Dermis blood vessel endothelial cell (primary cell): ENCODE measurements around the gene ARL8B. TPM values are rescaled to one million over a fixed set of nuclear protein-coding genes. Genes with fewer than 3 reads are reported as not detected.
A peak's percentile ranks its signal among the peaks of the same experiment; 100 is the strongest.

ENCODE experiments used
- DNase-seq: peaks from one replicate; pipeline ENCODE4 v3.0.0; 2010
- total RNA-seq: library from RNA; depleted of rRNA; stranded (reverse); fragments of >200 nt; gene quantifications from 2 replicates; pipeline ENCODE4 v1.2.3, GENCODE V29; 2014

ARL8B gene
- total RNA-seq, 1 donor from 2014 or later = 48.2 TPM

DNA sequence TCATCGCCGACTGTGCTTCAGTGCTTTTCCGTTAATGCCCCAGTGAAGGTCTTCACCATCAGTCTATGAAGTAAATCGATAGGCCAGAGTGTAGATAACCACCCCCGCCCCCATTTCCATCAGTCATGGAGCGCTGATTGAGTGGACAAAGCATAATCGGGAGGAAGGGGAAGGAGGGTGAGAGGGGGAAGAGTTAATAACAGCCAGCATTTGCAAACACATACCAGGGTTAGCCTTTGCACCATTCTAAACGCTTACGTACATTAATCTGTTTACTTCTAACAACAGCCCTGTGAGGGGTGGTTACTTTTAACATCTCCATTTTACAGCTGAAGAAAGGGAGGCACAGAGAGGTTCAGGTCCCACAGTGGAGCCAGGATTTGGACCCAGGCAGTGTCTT lies 92.3 kb downstream of the ARL8B start:
- DNase-seq = no peak

DNA sequence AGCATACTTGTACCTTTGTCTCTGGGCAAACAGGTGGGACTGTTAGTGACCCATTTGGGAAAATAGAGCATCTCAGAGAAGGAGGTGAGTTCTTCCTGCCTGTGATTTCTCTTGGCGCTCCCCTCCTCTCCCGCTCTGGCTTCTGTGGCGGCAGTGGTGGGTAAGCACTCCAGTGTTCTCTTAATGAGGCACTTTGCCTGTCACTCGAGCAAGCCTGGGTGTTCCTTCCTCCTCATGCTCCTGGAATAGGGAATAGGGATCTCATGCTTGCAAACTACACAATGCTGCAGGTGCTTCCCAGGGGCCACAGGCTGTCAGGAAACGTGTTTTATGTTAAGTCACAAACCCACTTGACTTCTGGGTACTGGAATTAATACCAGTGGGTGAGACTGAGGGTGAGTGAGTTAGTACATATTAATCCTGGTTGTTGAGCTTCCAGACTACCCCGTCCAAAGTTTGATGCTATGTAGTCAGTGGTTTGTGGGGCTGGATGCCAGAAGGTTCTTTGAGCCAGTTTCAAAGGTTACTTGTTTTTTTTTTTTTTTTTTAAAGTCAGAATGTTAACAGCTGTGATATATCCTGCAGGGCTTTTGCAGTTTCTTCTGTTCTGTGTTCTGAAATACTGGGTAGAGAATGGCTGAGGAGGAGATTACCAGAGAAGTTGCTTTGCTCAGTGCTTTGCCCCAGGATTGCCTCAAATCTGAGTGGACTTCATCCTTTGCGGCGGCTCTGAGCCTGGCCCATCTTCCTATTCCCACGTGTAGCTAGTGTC lies 95.9 kb downstream of the ARL8B start:
- DNase-seq = peak; percentile 42

DNA sequence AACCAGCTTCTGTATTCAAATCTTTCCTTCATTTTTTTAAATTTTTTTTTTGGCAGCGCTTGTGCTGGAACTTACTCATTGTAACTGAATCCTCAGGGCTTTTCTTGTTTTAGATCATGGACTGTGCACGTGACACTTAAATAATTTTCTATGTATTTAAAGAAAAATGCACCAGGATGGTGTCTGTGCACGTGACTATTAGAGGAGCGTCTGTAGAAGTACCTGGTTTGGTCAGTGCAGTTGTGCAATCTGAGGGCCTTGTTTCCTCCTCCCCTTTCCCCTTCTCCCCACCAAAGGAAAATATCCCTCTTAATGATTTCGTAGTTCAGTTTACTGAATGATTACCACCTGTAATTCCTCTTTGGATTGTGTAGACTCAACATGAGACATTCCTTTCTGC lies 96.7 kb downstream of the ARL8B start:
- DNase-seq = no peak

DNA sequence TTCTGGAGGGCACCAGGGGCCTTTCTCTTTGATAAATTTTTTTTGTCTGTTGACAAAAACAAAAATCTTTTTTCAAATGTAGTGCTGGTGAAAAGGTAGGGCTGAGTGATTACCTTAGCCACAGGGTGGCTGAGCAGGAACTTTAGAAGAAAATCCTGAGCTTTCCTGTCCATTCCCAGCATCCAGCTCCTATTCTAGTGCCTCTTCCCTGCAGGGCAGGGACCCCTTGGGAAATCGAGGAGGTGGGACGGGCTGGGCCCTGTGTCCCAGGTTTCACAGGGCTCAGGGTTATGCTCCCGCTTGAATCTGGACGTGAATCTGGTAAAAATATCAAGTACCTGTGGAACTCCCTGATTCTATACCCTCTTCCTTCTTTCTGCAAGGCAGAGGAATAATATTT lies 97.1 kb downstream of the ARL8B start:
- no peak for DNase-seq

DNA sequence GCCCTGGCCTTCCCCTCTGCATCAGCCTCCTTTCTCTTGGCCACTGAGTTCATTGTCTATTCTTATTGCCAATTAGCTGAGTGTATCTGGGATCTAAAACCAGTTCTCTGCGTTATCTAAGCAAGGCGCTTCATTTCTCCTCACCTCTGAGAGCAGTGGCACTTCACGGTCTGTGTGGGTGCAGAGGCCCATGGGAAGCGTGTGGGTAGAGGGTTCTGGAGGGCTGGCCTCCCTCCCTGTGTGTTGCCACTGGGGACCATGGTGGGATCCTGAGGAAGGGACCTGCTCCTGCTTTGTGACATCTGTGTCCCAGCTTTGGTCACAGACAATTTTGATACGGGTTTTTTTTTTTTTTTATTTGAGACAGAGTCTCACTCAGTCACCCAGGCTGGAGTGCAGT lies 98.1 kb downstream of the ARL8B start:
- DNase-seq = no peak

DNA sequence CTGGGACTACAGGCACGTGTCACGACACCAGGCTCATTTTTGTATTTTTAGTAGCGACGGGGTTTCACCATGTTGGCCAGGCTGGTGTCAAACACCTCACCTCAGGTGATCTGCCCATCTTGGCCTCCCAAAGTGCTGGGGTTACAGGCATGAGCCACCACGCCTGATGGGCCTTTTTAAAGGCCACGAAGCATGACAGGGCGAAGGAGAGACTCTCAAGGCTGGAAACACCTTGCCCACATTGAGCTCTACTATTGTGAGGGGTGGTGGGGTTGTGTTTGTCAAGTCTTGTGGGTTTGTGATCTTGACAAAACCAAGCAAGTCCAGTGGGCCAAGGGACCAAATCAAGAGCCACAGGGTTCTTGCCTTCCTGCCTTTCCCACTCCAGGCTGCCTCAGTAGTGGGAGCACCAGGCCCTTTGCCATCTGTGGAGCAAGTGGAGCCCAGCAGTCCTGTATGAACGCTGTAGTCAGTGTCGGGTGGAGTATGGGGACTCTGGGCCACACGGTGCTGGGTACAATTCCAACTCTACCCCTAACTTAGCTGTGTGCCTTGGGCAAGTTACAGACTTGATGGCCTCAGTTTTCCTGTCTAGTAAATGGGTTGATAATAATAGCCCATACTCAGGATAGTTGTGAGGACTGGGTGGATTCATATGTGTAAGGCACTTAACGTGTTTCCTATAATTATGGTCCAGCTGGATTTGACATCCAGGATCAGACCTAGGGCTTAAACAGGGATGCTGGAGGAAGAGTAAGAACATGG lies 98.8 kb downstream of the ARL8B start:
- no peak for DNase-seq

DNA sequence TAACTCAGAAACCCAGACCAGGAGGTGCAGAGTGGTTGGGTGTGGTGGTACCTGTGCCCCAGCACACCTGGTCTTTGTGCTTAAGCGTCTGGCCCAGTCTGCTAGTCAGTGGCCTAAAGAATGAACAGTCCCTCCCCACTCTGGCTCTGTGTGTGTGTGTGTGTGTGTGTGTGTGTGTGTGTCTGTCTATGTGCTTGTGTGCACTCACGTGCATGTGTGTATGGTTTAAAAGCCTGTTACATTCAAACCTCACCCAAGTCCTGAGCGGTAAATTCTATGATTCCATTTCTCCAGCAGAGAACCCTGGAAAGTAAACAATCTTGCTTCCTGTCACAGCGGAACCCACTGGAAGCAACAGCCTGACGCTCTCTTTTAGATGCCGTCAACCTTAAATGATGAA lies 99.6 kb downstream of the ARL8B start:
- DNase-seq = peak; percentile 15

DNA sequence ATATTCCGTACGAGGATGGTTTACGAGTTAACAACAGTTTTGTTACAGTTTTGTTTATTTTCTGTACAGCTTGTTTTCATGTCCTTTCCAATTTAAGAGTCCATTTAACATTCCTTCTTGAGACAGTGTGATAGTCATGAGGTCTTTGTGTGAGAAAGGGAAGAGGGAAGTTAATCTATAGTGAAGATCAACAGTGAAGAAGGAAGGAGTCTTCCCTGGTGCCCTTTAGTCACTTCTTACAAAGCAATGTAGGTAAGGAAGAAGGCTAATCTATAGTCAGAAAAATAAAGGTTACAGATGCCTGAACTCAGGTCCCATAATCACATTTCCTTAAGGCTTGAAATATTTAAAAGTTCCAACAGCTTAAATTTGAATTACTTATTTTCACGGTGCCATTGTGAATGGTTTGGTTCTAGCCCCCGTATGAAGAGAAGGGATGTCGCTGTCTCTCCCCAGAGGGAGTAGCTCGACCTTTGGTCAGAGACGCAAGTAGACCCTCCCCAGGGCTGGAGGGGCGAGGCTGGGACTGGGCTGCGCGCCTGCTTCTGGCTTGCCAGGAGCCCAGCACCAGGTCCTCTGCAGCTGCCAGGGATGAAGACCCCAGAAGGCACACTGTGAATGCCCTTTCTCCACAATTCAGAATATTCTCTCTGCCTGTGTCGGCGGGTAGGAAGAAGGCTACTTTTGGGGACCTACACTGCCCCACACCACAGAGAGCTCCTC lies 100.4 kb downstream of the ARL8B start:
- DNase-seq = no peak

DNA sequence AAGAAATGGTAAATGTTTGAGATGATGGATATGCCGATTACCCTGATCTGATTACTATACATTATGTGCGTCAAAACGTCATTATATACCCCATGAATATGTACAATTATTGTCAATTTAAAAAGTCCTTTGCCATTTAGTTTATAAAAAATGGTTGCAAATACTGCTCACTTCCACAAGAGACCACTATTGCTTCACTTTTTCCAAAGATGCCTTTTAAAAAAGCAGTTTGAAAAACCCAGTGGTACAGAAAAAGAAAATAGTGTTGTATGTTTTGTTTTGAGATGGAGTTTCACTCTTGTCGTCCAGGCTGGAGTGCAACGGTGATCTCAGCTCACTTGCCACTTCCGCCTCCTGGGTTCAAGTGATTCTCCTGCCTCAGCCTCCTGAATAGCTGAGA lies 104.7 kb downstream of the ARL8B start:
- peak; percentile 53 for DNase-seq

DNA sequence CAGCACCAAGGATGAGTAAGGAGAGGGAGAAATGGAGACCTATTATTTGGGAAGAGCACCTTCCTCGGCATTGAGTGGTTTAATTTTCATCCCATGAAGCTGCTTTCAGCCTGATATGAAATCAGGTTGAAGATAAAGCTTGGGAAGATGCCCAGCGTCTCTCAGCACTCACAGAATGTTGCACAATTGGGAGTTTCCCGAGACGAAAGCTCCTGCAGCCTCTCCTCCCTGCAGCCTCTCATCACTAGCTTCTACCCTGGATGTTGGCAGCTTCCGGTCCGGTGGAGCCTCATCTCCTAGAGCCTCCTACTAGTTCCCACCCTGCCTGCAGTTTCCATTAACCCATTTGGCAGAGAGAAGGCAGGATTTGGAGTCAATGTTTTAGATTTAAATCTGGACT lies 105.7 kb downstream of the ARL8B start:
- DNase-seq = no peak

DNA sequence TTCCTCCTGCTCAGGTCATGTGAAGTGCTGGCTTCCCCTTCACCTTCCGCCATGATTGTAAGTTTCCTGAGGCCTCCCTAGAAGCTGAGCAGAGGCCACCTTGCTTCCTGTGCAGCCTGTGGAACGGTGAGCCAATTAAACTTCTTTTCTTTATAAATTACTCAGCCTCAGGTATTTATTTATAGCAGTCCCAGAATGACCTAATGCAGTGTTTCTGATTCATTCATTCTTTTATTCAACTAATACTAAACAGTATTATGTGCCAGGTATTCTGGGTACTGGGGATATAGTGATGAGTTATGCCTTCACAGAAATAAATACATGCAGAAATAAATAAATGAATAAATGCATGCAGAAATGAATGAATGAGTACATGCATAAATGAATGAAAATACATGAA lies 107.3 kb downstream of the ARL8B start:
- DNase-seq = no peak

Other genes starting within 250 kb of the ARL8B start
- 7.5 and 16.0 TPM in 2 replicates for gene BHLHE40, start 142.9 kb upstream of the ARL8B start, total RNA-seq
- gene EDEM1, start 65.4 kb downstream of the ARL8B start, total RNA-seq = 18.0 and 22.9 TPM in 2 replicates